Ovary (tissue), 3 donors: ENCODE results near the gene EMC10.

Experiments
- CTCF ChIP-seq, 3 donors: fragments of 450-650 bp in 2 of 3; fragments of 200-600 bp in 1 of 3; IDR thresholded peaks; one replicate each; pipeline versions ENCODE4 v1.5.1 to v1.8.0; 2016 to 2022; ENCODE audit warnings: antibody characterized with exemption in 3 of 3, mild to moderate bottlenecking in 1 of 3
- POLR2A ChIP-seq: fragments of 450-650 bp; IDR thresholded peaks from one replicate; pipeline ENCODE4 v1.6.1; 2017; ENCODE audit warnings: antibody characterized with exemption, mild to moderate bottlenecking, moderate library complexity
- donor health status: DM: no; HTN: no; CAD: no.

GRCh38 chr19:50476224-50476906 lies at the start of gene EMC10, which contains the start of gene GARIN5A:
- TF ChIP-seq CTCF (IDR thresholded peaks at IDR 0.05) (peak in 1 of 3 donors; percentile 20), POLR2A (peak; percentile 47)
